Cardiac fibroblast (primary cell): ENCODE results near the gene CCDC146.
A peak's percentile ranks its signal among the peaks of the same experiment; 100 is the strongest.

Experiments
- DNase-seq, 2 donors: peaks; one replicate each; pipeline versions ENCODE4 v3.0.0 to v3.0.0-alpha.2; 2010; ENCODE audit warnings: low read depth in 2 of 2
- H3K4me3 ChIP-seq, 2 donors: replicated peaks in 1 of 2; 1 replicate in 1 of 2; 2 replicates in 1 of 2; pipeline ENCODE4 v1.5.1; 2011; ENCODE audit warnings: low read depth in 2 of 2, low read length in 2 of 2, mild to moderate bottlenecking in 2 of 2, moderate library complexity in 1 of 2
- TF ChIP-seq, protein P1 (sequence below): IDR thresholded peaks from one replicate; pipeline ENCODE4 v1.5.1; 2011; ENCODE audit warnings: low read depth, mild to moderate bottlenecking, low read length, inconsistent platforms

Gene CCDC146

DNA sequence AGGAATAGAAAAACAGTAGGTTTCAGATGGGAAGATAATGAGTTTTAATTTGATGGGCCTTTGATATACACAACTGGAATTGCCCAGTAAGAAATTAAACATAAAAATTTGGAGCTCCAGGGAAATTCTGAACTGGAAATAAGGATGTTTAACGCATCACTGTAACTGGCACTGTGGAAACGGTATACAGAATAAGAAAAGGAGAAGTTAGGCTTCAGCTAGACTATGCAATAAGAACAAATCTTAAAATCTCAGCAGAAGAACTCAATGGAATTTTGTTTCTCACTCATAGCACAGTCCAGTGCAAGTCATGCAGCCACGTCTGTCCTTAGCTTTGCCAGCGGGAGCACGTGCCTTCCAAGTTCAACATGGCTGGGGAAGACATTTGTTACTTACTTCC, 130.1 kb downstream of the CCDC146 start:
- H3K4me3 ChIP-seq: no peak overlapping the region
- TF ChIP-seq, protein P1, sequence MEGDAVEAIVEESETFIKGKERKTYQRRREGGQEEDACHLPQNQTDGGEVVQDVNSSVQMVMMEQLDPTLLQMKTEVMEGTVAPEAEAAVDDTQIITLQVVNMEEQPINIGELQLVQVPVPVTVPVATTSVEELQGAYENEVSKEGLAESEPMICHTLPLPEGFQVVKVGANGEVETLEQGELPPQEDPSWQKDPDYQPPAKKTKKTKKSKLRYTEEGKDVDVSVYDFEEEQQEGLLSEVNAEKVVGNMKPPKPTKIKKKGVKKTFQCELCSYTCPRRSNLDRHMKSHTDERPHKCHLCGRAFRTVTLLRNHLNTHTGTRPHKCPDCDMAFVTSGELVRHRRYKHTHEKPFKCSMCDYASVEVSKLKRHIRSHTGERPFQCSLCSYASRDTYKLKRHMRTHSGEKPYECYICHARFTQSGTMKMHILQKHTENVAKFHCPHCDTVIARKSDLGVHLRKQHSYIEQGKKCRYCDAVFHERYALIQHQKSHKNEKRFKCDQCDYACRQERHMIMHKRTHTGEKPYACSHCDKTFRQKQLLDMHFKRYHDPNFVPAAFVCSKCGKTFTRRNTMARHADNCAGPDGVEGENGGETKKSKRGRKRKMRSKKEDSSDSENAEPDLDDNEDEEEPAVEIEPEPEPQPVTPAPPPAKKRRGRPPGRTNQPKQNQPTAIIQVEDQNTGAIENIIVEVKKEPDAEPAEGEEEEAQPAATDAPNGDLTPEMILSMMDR: no peak
- DNase-seq: no peak

GRCh38 chr7:77253151-77253550, 130.7 kb downstream of the CCDC146 start:
- DNase-seq: no peak
- TF ChIP-seq, protein P1: no peak

DNA sequence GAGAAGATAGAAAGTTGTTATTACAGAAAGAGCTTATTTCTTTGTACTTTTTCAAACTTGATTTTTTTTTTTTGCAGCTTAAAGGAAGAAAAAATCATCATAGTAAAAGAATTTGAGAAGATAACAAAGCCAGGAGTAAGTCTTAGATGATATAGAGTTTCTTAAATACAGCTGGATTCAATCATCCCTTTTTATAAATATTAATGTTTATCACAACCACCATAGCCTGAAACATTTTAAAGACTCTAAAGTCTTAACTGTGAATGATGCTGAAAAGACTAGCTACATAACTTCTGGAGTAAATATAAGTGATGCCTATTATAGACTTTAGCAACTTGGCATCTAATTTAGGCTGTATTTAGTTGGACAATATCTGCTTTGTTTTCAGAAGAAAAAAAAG, 132.0 kb downstream of the CCDC146 start:
- TF ChIP-seq, protein P1: no peak
- H3K4me3 ChIP-seq: no peak overlapping the region
- no peak for DNase-seq

More at GRCh38 chr7:77253151-77253550, 130.7 kb downstream of the CCDC146 start:
- H3K4me3 ChIP-seq: no peak overlapping the region

GRCh38 chr7:77254915-77255314, 132.5 kb downstream of the CCDC146 start:
- TF ChIP-seq, protein P1: no peak
- H3K4me3 ChIP-seq: no peak overlapping the region
- DNase-seq: no peak

DNA sequence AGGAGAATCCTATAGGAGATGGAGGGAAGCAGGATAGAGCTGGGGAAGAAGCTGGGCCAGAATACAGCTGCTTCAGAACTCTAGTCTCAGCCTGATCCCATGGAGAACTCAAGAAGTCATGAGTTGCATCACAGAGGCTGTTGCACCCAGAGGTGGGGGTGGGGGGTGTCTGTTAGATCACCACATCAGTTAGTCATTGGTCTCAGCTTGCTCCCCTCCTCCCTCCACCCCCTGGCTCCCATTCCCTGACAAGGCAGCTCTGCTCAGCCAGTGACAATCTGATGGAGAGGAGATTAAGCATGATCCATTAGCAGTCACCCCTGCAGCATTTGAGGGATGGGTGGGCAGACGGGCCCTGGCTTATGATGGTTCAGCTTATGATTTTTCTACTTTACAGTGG, 135.6 kb downstream of the CCDC146 start:
- TF ChIP-seq, protein P1: no peak
- peak in 1 of 2 donors; percentile 48 for DNase-seq

GRCh38 chr7:77258593-77258992, 136.2 kb downstream of the CCDC146 start:
- no peak overlapping the region for H3K4me3 ChIP-seq
- TF ChIP-seq, protein P1: no peak
- DNase-seq: no peak

More for the DNA sequence above, 135.6 kb downstream of the CCDC146 start:
- no peak overlapping the region for H3K4me3 ChIP-seq

- TF ChIP-seq, protein P1: no peak
- H3K4me3 ChIP-seq: no peak overlapping the region
- no peak for DNase-seq
Observed at GRCh38 chr7:77262316-77262715, 139.9 kb downstream of the CCDC146 start.
